PC-3 (cell line): Measurements from ENCODE around the gene PREX1.

Experiments
- EZH2 ChIP-seq: fragments of 300-600 bp; sonication (generic); IDR thresholded peaks from one replicate; pipeline ENCODE4 v1.6.1; 2017; ENCODE audit warnings: antibody characterized with exemption, mild to moderate bottlenecking, low read length; ENCODE audit not compliant: unreplicated experiment
- TF ChIP-seq, protein P1 (sequence below): fragments of 300-600 bp; sonication (generic); conservative IDR thresholded peaks from 2 replicates; pipeline ENCODE4 v1.5.1; 2017; ENCODE audit warnings: antibody characterized with exemption, low read depth, mild to moderate bottlenecking, low read length

DNA sequence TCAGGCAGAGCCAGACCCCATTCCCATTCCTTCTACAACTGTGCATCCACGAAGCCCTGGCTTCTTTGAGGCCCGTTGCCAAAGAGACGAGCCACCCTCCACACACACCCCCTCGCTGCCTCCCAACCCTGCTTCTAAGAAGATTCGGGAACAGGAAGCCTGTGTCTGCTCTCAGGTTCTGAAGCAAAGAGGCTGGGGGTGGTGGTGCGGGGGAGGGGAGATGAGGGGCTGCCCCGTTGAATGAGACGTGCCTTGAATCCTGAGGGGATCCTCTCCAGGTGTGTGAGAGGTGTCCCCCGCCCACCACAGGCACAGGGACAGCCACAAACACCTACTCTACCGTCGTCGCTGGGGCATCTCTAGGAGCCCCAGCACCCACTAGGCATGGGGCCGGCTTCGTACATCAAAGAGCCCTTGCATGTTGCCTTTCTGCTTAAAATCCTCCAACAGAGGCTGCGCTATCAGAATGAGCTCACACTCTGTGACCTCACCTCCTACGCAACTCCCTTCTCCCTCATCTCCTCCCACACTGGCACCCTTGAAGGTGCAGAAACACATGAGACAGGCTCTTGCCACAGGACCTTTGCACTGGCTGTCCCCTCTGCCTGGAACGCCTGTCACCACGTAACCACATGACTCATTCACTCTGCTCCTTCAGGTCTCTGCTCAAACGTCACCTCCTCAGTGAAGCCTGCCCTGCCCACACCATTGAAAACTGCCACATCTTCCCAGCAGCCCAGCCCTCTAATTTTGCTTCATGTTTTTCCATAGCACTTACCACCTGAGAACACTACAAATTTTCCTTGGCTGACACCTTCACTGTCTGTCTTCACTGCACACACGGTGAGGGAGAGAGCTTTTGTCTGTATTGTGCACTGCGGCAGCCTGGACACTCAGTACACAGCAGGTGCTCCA, 58.5 kb downstream of the PREX1 start:
- TF ChIP-seq, protein P1, sequence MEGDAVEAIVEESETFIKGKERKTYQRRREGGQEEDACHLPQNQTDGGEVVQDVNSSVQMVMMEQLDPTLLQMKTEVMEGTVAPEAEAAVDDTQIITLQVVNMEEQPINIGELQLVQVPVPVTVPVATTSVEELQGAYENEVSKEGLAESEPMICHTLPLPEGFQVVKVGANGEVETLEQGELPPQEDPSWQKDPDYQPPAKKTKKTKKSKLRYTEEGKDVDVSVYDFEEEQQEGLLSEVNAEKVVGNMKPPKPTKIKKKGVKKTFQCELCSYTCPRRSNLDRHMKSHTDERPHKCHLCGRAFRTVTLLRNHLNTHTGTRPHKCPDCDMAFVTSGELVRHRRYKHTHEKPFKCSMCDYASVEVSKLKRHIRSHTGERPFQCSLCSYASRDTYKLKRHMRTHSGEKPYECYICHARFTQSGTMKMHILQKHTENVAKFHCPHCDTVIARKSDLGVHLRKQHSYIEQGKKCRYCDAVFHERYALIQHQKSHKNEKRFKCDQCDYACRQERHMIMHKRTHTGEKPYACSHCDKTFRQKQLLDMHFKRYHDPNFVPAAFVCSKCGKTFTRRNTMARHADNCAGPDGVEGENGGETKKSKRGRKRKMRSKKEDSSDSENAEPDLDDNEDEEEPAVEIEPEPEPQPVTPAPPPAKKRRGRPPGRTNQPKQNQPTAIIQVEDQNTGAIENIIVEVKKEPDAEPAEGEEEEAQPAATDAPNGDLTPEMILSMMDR: no peak
- no peak for TF ChIP-seq EZH2
